GM19468 (cell line): ENCODE data around the gene FBXO41.
"Not testable (repeated sequence)": the region's sequence is repeated elsewhere in the genome, so short reads cannot be mapped to it uniquely, and the experiment has no call there.

ENCODE experiments used
- ATAC-seq: cut with Tn5 transposase; IDR thresholded peaks from one replicate; pipeline ENCODE4 v1.9.1; 2021; ENCODE audit warnings: mild to moderate bottlenecking, moderate library complexity, moderate number of reproducible peaks; ENCODE audit not compliant: unreplicated experiment; ENCODE audit errors: extremely low read depth

Gene FBXO41

DNA sequence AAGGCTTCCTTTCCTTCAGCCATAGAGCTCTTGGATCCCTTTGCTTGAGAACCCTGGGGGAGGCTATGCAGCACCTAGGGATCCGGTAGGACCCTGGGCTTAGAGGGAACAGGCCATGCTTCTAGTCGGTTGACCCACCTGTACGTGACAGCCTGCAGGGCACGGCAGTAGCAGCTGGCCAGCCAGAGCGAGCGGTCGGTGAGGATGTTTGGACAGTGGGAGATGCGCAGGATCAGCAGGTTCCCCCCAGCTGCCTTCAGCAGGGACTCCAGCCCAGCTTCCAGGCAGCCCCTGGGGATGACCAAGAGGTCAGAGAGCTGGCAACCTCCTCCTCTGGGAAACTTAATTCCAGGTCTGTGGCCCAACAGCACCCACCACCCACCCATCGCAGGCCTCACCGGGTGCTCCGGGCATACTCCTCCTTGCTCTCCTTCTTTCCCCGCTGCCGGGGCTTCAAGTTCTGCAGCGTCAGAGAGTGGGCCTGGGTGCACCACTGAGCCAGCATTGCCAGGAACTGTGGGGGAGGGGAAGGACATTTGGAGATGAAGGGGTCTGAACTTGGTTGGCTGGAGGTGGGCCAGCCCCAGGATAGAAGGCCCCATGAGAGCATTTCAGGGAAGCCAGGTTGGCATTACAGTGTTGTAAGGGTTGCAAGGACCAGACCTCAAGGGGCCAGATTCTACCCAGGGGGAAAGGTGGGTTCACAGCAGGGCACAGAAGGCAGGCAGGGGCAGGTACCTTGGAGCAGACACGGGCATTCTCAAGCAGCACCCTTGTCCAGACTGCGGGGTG, 20.5 kb downstream of the FBXO41 start:
- no peak for ATAC-seq

DNA sequence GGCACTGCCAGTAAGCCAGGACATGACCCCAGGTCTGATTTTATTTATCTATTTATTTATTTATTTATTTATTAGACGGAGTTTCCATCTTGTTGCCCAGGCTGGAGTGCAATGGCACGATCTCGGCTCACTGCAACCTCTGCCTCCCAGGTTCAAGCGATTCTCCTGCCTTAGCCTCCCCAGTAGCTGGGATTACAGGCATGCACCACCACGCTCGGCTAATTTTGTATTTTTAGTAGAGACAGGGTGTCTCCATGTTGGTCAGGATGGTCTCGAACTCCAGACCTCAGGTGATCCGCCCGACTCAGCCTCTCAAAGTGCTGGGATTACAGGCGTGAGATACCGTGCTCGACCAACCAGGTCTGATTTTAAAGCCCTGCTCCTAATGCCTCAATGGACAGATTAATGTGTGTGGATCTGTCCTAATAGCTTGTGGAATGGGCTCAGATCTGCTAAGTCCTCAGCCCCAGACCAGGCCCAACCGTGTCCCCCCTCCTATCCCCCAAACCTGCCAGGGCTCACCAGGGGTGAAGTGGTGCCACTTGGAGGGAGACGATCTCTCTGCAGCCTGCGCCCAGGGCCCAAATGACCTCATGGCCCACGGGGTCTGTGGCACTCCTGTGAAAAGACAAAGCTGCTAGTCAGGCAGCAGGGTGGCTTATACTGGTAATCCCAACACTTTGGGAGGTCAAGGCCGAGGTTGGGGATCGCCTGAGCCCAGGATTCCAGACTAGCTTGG, 21.4 kb downstream of the FBXO41 start:
- ATAC-seq: not testable (repeated sequence)

DNA sequence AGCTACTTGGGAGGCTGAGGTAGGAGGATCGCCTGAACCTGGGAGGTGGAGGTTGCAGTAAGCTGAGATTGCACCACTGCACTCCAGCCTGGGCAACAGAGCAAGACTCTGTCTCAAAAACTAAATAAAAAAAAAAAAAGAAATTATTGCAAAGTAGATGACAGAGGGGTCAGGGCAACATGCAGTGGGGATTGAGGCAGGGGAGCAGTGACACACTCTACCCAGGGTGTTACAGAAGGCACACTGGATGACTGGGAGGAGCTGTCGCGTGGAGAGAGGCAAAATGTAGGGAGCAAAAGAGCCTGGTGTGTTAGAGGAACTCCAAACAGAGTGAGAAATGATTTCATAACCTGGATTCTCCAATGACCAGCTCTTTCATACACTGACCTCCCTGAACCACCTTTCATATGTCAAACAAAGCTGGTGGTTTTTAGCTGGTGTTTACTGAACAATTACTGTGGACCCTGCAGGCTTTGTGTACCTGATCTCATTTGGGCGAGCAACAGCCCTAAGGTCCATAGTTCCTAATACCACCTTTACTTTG, 22.1 kb downstream of the FBXO41 start:
- no peak for ATAC-seq

DNA sequence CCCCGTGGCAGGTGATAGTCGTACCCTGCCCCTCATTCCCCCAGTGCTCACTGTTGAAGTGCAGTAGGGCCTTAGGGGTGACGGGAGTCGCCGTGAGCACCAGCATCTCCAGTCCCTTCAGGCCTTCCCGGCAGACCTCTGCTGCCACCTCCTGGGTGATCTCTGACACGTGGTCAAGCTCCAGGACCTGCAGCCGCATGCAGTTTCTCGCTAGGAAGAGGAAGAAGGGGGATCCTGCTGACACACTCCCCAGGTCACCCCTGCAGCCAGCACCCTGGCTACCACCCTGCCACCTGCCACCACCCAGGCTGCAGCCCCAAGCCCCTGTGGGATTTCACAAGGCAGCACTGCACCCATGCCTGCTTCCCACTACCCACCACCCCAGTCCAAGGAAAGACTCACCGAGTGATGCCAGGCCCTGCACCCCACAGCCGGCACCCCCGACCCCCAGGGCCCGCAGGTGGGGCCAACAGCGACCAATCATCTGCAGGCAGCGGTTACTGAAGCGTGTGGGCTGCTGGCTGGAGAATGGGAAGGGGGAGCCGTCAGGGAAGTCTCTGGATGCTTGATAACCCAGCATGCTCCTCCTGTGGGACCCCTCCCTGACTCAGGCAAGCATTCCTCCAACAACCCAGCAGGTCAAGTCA, 23.8 kb downstream of the FBXO41 start:
- ATAC-seq: no peak

DNA sequence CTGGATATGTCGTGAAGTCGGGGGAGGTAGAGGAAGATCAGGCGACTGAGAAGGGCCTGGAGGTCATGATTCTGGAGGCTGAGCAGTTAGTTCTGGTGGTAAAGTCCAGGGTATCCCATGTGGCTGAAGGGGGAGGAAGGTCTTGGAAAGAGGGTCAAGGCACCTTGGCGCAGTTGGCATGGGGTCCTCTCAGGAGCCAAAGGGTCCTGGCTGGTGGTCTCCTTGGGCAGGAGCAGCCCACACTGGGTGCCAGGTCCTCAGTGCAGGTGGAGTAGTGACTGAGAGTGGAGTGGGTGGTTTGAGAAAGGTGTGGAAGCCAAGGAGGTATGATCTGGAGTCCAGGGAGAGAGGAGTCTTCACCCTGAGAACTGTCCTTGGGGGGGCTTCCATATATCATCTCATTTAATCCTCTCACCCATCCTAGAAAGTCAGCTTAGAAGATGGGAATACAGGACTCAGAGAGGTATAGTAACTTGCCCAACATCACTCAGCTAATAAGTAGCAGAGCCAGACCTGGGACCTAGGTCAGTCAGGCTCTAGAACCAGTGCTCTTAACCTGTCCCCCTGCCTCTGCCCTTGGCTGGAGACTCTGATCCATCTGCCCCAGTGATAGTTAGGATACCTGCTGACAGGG, 24.5 kb downstream of the FBXO41 start:
- ATAC-seq: no peak

DNA sequence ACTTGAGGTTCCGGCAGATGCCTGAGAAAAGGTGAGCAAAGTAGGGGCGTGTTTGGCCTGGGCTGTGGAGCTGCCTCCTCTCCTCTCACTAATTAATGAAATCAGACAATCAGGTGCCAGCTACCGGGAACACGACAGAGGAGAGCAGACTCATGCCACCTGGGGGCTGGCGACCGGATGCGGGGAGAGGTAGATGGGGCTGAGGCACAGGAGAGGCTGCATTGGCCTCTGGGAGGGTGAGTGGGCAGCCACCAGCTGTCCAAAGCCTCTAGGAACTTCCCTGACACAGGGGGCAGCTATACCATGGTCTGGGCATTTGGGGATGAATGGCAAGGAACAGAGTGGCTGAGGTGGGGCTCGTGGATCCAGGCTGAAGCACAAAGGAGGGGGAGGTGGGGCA, 25.0 kb downstream of the FBXO41 start:
- no peak for ATAC-seq

DNA sequence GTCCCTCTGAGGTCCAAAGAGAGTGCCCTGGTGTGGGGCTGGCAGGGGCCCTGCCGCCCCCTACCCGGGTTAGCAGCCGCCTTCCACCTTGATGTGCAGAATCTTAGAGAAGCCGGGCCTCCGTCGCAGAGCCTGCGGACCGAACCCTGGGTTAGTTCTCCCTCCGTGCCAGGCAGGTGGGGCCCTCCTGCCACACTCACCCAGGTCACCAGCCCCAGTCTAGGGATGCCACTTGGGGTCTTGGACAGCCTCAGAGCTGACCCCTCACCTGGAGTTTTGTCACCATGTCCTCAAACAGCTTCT, 25.4 kb downstream of the FBXO41 start:
- ATAC-seq: no peak

DNA sequence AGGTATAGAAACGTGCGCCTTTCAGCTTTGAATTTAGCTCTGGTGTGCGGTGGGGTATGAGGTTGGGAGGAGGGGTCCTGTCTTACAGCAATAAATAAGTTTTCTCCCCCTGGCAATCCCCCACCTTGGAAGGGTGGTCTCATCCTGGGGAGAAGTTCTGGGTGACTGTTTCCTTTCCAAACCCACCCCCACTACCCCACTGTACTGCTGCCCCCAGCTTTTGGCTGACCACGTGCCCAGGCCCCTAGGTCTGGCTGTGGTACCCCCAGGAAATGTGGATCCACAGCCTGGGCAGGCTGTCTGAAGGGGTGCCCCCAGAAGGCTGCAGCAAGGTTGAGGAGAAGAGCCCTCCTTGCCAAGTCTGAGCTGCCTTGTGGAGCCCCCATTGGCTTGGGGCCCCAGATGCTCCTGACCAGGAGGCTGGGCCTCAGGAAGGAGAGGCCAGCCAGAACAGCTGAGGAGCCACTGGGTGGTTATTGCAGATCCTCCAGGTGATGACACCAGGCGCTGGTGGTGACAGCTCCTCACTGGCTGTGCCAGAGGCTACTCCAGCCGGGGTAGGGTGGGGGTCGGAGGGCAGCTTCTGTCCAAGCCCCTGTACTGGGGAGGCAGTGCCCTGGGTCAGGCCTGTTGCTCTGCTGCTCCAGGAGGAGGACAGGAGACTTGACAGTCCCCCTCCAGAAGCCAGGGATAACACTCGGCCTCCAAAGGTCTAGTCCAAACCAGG, 25.9 kb downstream of the FBXO41 start:
- no peak for ATAC-seq

DNA sequence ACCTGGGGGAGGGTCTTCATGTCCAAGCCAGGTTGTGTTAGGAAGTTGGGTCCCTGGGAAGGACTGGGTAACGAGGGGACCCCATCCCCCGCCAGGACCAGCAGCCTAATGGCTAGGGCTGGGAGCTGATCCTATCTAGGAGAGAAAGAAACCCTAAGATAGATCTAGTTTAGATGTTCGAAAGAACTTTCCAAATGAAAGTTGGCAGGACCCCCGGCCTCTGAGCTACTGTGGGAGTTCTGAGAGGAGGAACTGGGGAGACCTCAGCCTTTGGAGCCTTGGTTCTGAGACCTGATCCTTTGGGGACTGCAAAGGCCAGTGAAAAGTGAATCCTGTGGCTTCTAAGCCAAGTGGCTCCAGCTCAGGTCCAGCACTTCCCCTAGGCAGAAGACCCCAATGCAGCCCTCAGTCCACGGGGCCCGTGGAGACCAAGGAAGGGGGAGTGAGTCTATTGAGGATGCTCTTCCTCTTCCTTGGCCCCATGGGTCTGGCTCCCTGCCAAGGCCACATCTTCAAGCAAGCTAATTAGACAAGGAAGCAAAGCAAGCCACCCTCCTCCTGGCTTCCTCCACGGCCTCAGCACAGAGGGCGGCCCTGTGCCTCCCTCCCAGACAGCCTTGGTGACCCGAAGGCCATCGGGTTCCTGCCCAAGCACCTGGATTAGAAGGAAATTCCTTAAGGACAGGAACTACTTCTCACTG, 26.7 kb downstream of the FBXO41 start:
- no peak for ATAC-seq

DNA sequence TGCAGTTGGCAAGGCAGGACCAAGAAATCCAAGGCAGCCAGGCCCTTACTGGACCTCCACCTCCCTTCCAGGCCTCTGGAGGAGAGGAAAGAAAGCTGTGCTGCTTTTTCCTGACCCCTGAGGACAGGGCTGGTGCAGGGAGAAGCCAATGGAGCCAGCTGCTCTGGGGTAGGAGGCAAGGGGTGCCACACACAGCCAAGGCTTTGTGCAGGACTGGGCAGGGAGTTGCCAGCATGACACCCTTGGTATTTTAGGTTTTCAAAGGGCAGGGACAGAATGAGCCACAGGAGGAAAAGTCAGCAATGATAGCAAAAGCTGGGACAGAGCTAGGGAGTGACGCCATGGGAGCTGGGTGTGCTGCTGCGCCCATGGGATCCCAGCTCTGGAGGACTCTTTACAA, 27.3 kb downstream of the FBXO41 start:
- no peak for ATAC-seq

DNA sequence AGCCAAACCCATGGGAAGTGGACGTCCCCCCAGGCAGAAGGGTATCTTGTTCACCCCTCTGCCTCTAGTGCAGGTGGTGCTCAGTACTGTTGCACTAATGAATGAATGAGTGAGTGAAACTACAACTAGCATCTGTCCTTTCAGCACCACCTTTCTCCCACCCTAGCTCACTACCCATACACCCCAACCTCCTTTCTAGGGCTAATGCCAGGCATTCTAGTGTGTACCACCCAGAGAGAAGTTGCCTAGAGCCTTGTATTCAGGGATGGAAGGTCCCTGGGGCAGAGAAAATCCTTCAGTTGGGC, 27.7 kb downstream of the FBXO41 start:
- ATAC-seq: no peak

DNA sequence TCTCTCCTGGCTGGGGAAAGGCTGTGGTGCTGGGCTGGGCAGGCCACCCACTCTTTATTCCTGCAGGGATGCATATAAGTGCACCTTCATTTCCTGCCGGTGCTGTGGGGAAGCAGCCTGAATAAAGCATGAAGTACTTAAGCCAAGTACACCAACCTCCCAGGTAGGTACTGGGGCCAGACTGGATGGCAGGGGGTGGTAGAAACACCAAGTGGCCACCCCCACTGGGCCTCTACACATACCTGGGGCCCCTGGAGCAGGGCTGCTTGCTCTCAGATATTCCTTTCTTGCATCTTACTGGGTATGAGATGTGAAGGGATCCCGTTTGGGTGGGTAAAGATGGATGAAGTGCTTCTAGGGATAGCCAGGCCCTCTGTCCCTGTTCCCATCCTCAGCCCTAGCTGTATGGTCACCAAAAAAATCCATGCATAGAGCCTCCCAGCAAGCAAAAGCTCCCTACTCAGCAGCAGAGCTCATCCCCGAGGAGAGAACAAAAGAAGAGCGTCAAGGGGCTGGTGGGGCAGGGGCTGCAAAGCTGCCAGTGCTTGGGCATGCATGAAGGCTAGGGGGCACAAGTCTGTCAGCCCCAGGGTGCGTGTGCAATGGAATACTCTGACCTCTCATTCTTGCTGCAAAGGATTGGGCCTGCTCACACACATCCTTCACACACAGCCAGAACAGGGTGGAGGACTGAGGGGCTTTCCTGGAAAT, 28.2 kb downstream of the FBXO41 start:
- no peak for ATAC-seq

DNA sequence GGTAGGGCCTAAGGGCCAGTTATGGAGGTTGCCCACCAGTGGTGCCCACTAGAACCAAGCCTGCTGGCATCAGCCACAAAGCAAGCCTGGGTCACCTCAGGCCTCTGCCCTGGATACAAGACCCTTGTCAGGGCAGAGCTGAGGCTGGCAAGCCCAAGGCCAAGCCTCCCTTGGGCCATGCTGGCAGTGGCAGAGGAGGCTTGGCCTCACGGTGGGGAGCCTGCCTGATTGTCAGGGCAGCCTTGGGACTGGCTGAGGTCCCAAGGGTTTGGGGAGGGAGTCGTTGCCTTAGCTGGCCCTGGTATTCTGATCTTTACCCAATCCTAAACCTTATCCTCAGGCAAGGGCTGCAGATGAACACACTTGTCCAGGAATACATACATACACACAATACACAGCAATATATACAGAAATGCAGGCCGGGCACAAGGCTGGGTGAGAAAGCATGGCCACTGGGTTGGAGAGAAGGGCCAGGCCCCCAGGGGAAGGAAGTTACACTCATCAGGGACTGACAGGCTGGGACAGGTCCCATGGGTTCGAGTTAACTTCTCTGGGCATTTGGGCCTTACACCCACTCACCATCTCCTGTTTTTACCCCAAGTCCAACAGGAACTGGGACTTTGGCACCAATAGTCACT, 29.2 kb downstream of the FBXO41 start:
- no peak for ATAC-seq

DNA sequence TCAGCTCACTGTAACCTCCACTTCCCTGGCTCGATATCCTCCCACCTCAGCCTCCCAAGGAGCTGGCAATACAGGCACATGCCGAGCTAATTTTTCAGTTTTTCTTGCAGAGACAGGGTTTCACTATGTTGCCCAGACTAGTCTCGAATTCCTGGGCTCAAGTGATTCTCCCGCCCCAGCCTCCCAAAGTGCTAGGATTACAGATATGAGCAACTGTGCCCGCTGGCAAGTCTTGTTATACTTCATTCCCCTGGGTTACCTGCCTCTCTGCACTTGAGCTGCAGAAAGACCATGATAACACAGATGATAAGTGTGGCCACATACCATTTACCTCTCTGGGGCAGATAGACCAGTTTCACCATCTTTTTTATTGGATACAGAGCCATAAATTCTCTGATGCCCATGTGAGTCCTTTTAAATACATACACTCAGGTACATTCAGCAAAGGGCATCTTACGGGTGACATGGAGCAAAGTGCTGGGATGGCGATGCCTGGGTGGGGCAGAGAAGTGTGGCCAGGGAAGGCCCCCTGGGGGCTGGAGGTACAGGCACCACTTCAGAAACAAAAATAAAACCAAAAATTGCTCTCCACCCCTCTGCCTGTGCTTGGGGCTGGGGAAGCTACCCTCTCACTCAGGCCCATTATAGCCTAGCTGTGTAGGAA, 29.8 kb downstream of the FBXO41 start:
- ATAC-seq: no peak

DNA sequence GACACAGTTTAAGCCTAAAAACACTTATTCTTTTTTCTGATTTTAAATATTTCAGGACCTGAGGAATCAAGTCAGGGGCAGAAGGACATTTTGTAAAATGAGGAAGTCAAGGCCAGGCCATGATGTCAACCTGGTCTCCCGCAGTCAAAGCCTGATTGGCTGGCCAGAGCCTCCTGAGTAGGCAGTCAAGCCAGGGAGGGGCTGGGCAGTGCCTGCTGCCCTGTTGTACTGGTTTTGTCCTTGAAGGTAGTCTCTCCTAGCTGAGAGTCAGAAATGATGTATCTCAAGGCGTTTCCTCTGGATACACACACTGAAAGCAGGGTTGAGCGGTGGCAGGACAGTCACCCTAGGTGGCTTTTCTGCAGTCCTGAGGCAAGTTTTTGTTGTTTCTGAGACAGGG, 30.4 kb downstream of the FBXO41 start:
- no peak for ATAC-seq

DNA sequence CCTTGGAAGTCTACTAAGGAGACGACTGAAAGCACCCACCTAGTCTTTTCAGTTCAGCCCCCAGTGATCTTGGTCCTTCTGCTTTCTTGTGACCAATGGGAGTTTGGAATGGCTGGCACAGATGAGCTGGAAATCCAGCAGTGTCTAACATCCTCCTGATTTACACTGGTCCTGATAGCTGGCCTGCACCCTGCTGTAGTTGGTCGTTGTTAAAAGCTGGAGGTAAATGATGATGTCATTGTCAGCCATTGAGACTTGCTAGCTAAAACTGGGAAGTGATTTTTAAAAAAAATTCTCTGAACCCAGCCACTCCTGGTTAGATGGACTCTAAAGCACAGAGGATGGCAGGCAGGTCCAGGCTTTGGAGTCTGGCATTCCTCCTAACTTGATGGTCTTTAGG, 30.9 kb downstream of the FBXO41 start:
- ATAC-seq: no peak

DNA sequence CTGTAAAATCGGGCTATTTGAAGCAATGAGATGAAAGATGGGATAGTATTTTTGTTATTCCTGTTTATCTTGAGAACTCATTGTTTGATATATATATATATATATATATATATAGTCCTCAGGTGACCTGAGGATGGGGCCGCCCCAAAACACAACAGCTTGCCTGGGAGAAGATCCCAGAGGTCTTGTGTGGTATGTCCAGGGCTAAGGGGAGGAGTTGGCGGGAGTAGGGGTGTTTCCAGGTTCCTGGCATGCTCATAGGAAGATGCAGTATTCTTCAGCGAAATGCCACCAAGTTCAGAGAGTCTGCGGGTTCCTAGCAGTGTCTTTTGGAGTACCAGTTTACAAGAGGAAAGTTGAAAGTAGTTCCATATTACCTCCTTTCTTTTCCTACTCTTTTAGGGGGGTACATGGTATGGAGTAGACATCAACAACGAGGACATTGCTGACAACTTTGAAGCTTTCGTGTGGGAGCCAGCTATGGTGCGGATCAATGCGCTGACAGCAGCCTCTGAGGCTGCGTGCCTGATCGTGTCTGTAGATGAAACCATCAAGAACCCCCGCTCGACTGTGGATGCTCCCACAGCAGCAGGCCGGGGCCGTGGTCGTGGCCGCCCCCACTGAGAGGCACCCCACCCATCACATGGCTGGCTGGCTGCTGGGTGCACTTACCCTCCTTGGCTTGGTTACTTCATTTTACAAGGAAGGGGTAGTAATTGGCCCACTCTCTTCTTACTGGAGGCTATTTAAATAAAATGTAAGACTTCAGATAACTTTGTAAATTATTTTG, 31.8 kb downstream of the FBXO41 start:
- no peak for ATAC-seq
